HG02870 (cell line): Measurements from ENCODE around the gene CFAP45.

Experiments used
- ATAC-seq: cut with Tn5 transposase; IDR thresholded peaks from one replicate; pipeline ENCODE4 v1.9.1; 2021; ENCODE audit warnings: mild to moderate bottlenecking, moderate library complexity; ENCODE audit not compliant: unreplicated experiment

The CFAP45 gene

GRCh38 chr1:159924025-159924790, 24.2 kb upstream of the CFAP45 start:
- ATAC-seq: no peak

GRCh38 chr1:159923203-159924024, 23.4 kb upstream of the CFAP45 start:
- ATAC-seq: peak; percentile 32

GRCh38 chr1:159922511-159923202, 22.7 kb upstream of the CFAP45 start:
- no peak for ATAC-seq

- ATAC-seq: no peak
These were observed 21.9 kb upstream of the CFAP45 start for GRCh38 chr1:159921700-159922504.

GRCh38 chr1:159921251-159921650, 21.3 kb upstream of the CFAP45 start:
- peak; percentile 29 for ATAC-seq

GRCh38 chr1:159920651-159921050, 20.7 kb upstream of the CFAP45 start:
- no peak for ATAC-seq

- ATAC-seq: no peak
These were observed 20.2 kb upstream of the CFAP45 start for GRCh38 chr1:159920202-159920601.

- ATAC-seq: no peak
These were observed 19.4 kb upstream of the CFAP45 start for GRCh38 chr1:159919236-159919865.

- ATAC-seq: no peak
These were observed 18.6 kb upstream of the CFAP45 start for GRCh38 chr1:159918352-159919200.

- no peak for ATAC-seq
These were observed 17.8 kb upstream of the CFAP45 start for GRCh38 chr1:159917533-159918351.

GRCh38 chr1:159916242-159917051, 16.5 kb upstream of the CFAP45 start:
- no peak for ATAC-seq

- ATAC-seq: no peak
These were observed 15.7 kb upstream of the CFAP45 start for GRCh38 chr1:159915571-159916241.

GRCh38 chr1:159914252-159915018, 14.5 kb upstream of the CFAP45 start:
- ATAC-seq: no peak

- no peak for ATAC-seq
These were observed 13.7 kb upstream of the CFAP45 start for GRCh38 chr1:159913451-159914192.

- ATAC-seq: no peak
These were observed 11.5 kb upstream of the CFAP45 start for GRCh38 chr1:159911326-159912070.
